ENCODE data around the gene ZDHHC11. TPM values are rescaled to one million over a fixed set of nuclear protein-coding genes. Genes with fewer than 3 reads are reported as not detected.

The ZDHHC11 gene
- total and polyA plus RNA-seq, 3 donors from 2014 or later = 22.9 to 39.7 (median 37.2) TPM

- Histone ChIP-seq H3K27me3 (no peaks in the 10 kb centered on the region), H3K4me3 (no peak overlapping the region), H3K27ac (no peak overlapping the region), H3K9me3 (no peaks in the 10 kb centered on the region), H3K36me3 (ENCODE audit: low read depth, missing control alignments) (no peaks in the 10 kb centered on the region), H3K4me1 (no peaks in the 10 kb centered on the region)
- intact Hi-C loops (cut with DNase I; ENCODE audit: low total_unique reads) = no loop called here
- DNase-seq = no peak
- 88 to 89% methylated on average over 7 to 16 of the region's 16 CpGs for WGBS, 2 donors
- no peak for TF ChIP-seq POLR2A (IDR thresholded peaks at IDR 0.05)
- TF ChIP-seq, protein P1, sequence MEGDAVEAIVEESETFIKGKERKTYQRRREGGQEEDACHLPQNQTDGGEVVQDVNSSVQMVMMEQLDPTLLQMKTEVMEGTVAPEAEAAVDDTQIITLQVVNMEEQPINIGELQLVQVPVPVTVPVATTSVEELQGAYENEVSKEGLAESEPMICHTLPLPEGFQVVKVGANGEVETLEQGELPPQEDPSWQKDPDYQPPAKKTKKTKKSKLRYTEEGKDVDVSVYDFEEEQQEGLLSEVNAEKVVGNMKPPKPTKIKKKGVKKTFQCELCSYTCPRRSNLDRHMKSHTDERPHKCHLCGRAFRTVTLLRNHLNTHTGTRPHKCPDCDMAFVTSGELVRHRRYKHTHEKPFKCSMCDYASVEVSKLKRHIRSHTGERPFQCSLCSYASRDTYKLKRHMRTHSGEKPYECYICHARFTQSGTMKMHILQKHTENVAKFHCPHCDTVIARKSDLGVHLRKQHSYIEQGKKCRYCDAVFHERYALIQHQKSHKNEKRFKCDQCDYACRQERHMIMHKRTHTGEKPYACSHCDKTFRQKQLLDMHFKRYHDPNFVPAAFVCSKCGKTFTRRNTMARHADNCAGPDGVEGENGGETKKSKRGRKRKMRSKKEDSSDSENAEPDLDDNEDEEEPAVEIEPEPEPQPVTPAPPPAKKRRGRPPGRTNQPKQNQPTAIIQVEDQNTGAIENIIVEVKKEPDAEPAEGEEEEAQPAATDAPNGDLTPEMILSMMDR (IDR thresholded peaks at IDR 0.05) = no peak
These were observed 33.8 kb upstream of the ZDHHC11 start for GRCh38 chr5:884345-885126.

GRCh38 chr5:883475-884181, 32.8 kb upstream of the ZDHHC11 start:
- no peak for DNase-seq
- no peak overlapping the region for H3K4me3 ChIP-seq
- H3K4me1 ChIP-seq = no peaks in the 10 kb centered on the region
- intact Hi-C loops (cut with DNase I; ENCODE audit: low total_unique reads) = no loop called here
- H3K9me3 ChIP-seq = no peaks in the 10 kb centered on the region
- no peaks in the 10 kb centered on the region for H3K27me3 ChIP-seq
- H3K27ac ChIP-seq = no peak overlapping the region
- H3K36me3 ChIP-seq (ENCODE audit: low read depth, missing control alignments) = no peaks in the 10 kb centered on the region
- TF ChIP-seq POLR2A (IDR thresholded peaks at IDR 0.05) = no peak
- TF ChIP-seq, protein P1 (IDR thresholded peaks at IDR 0.05) = no peak
- WGBS, 2 donors = 96 to 98% methylated on average over 12 to 29 of the region's 29 CpGs

DNA sequence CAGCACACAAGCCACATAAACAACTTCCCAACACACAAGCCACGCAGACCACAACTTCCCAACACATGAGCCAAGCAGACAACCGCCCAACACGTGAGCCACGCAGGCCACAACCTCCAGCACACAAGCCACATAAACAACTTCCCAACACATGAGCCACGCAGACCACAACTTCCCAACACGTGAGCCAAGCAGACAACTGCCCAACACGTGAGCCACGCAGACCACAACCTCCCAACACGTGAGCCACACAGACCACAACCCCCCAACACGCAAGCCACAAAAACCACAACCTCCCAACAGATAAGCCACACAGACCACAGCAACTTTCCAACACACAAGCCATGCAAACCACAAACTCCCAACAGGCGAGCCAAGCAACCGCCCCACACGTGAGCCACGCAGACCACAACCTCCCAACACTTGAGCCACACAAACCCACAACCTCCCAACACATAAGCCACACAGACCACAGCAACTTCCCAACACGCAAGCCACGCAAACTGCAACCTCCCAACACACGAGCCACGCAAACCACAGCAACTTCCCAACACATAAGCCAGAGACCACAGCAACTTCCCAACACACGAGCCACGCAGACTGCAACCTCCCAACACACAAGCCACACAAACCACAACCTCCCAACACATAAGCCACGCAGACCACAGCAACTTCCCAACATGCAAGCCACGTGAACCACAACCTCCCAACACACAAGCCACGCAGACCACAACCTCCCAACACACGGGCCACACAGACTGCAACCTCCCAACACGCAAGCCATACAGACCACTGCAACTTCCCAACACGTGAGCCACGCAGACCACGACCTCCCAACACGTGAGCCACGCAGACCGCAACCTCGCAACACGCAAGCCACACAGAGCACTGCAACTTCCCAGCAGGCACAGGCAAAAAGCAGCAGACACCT, 31.7 kb upstream of the ZDHHC11 start:
- WGBS, 2 donors = 89 to 94% methylated on average over 32 to 33 of the region's 33 CpGs

GRCh38 chr5:881551-881935, 30.8 kb upstream of the ZDHHC11 start:
- no peak overlapping the region for H3K4me3 ChIP-seq
- no peaks in the 10 kb centered on the region for H3K36me3 ChIP-seq (ENCODE audit: low read depth, missing control alignments)
- TF ChIP-seq, protein P1 (IDR thresholded peaks at IDR 0.05) = no peak
- TF ChIP-seq POLR2A (IDR thresholded peaks at IDR 0.05) = no peak
- DNase-seq = no peak
- H3K27ac ChIP-seq = no peak overlapping the region
- no peaks in the 10 kb centered on the region for H3K27me3 ChIP-seq
- 89 to 92% methylated on average over 12 of the region's 12 CpGs for WGBS, 2 donors
- no peaks in the 10 kb centered on the region for H3K4me1 ChIP-seq
- intact Hi-C loops (cut with DNase I; ENCODE audit: low total_unique reads) = no loop called here
- no peaks in the 10 kb centered on the region for H3K9me3 ChIP-seq

More for the DNA sequence above, 31.7 kb upstream of the ZDHHC11 start:
- Histone ChIP-seq H3K4me3 (no peak overlapping the region), H3K9me3 (no peaks in the 10 kb centered on the region), H3K27me3 (no peaks in the 10 kb centered on the region), H3K4me1 (no peaks in the 10 kb centered on the region), H3K36me3 (ENCODE audit: low read depth, missing control alignments) (no peaks in the 10 kb centered on the region), H3K27ac (no peak overlapping the region)
- DNase-seq = no peak
- TF ChIP-seq, protein P1 (IDR thresholded peaks at IDR 0.05) = no peak
- TF ChIP-seq POLR2A (IDR thresholded peaks at IDR 0.05) = no peak
- intact Hi-C loops (cut with DNase I; ENCODE audit: low total_unique reads) = no loop called here
